ENCODE data around the gene E2F4.

The E2F4 gene

GRCh38 chr16:67157106-67157748 lies 34.7 kb upstream of the E2F4 start:
- Histone ChIP-seq H3K9ac (ENCODE audit: low read length) (no peak overlapping the region), H3K4ac (ENCODE audit: low read depth, low read length) (no peak overlapping the region), H3K27me3 (ENCODE audit: insufficient read depth, low read length, poor library complexity) (peaks cover 56% of the 10 kb centered on the region), H3K23ac (ENCODE audit: low read length) (no peak overlapping the region), H3K79me2 (ENCODE audit: control insufficient read depth, insufficient read depth, low read length) (no peaks in the 10 kb centered on the region), H4K5ac (ENCODE audit: low read length) (no peak overlapping the region), H2AK5ac (ENCODE audit: low read length) (no peak overlapping the region), H3K36me3 (ENCODE audit: control insufficient read depth, insufficient read depth, low read length) (no peaks in the 10 kb centered on the region), H3K4me2 (ENCODE audit: low read length) (no peak overlapping the region), H2BK15ac (replicated peaks; ENCODE audit: low read depth) (no peak overlapping the region), H3K79me1 (ENCODE audit: low read length) (no peaks in the 10 kb centered on the region), H3K27ac (ENCODE audit: low read depth, low read length) (no peak overlapping the region), H3K56ac (ENCODE audit: low read length) (no peak overlapping the region), H4K8ac (ENCODE audit: low read depth, low read length) (no peak overlapping the region), H2BK120ac (ENCODE audit: low read depth, low read length) (no peak overlapping the region), H2BK5ac (ENCODE audit: low read length) (no peak overlapping the region), H3K4me3 (ENCODE audit: low read length) (no peak overlapping the region), H3K18ac (ENCODE audit: low read length) (no peak overlapping the region), H3K4me1 (ENCODE audit: control insufficient read depth, low read depth, low read length) (no peaks in the 10 kb centered on the region)
- WGBS (ENCODE audit: extremely low coverage, insufficient coverage, low lambda C conversion rate): no CpG with 5 or more reads among the region's 7 CpGs
- no peak for DNase-seq

- no peak for DNase-seq
- Histone ChIP-seq H2BK120ac (ENCODE audit: low read depth, low read length) (no peak overlapping the region), H3K79me1 (ENCODE audit: low read length) (no peaks in the 10 kb centered on the region), H3K4me2 (ENCODE audit: low read length) (no peak overlapping the region), H3K4me1 (ENCODE audit: control insufficient read depth, low read depth, low read length) (no peaks in the 10 kb centered on the region), H2BK15ac (replicated peaks; ENCODE audit: low read depth) (no peak overlapping the region), H3K18ac (ENCODE audit: low read length) (no peak overlapping the region), H3K79me2 (ENCODE audit: control insufficient read depth, insufficient read depth, low read length) (no peaks in the 10 kb centered on the region), H3K23ac (ENCODE audit: low read length) (no peak overlapping the region), H3K56ac (ENCODE audit: low read length) (no peak overlapping the region), H3K4ac (ENCODE audit: low read depth, low read length) (no peak overlapping the region), H2AK5ac (ENCODE audit: low read length) (no peak overlapping the region), H3K27ac (ENCODE audit: low read depth, low read length) (no peak overlapping the region), H3K27me3 (ENCODE audit: insufficient read depth, low read length, poor library complexity) (peaks cover 60% of the 10 kb centered on the region), H3K9ac (ENCODE audit: low read length) (no peak overlapping the region), H3K4me3 (ENCODE audit: low read length) (no peak overlapping the region), H4K5ac (ENCODE audit: low read length) (no peak overlapping the region), H2BK5ac (ENCODE audit: low read length) (no peak overlapping the region), H3K36me3 (ENCODE audit: control insufficient read depth, insufficient read depth, low read length) (no peaks in the 10 kb centered on the region), H4K8ac (ENCODE audit: low read depth, low read length) (no peak overlapping the region)
- WGBS (ENCODE audit: extremely low coverage, insufficient coverage, low lambda C conversion rate): no CpG with 5 or more reads among the region's 7 CpGs
Measured at GRCh38 chr16:67157892-67158635, 33.9 kb upstream of the E2F4 start.

GRCh38 chr16:67158637-67159600 lies 33.0 kb upstream of the E2F4 start:
- Histone ChIP-seq H3K27me3 (ENCODE audit: insufficient read depth, low read length, poor library complexity) (peaks cover 61% of the 10 kb centered on the region), H4K5ac (ENCODE audit: low read length) (no peak overlapping the region), H3K9ac (ENCODE audit: low read length) (peak overlapping the region; percentile 65), H3K4ac (ENCODE audit: low read depth, low read length) (no peak overlapping the region), H3K4me2 (ENCODE audit: low read length) (peak overlapping the region; percentile 55), H3K27ac (ENCODE audit: low read depth, low read length) (no peak overlapping the region), H3K4me1 (ENCODE audit: control insufficient read depth, low read depth, low read length) (no peaks in the 10 kb centered on the region), H3K36me3 (ENCODE audit: control insufficient read depth, insufficient read depth, low read length) (no peaks in the 10 kb centered on the region), H2BK5ac (ENCODE audit: low read length) (no peak overlapping the region), H3K56ac (ENCODE audit: low read length) (peak overlapping the region; percentile 80), H3K79me2 (ENCODE audit: control insufficient read depth, insufficient read depth, low read length) (no peaks in the 10 kb centered on the region), H4K8ac (ENCODE audit: low read depth, low read length) (no peak overlapping the region), H3K79me1 (ENCODE audit: low read length) (no peaks in the 10 kb centered on the region), H3K4me3 (ENCODE audit: low read length) (peak overlapping the region; percentile 37), H2BK15ac (replicated peaks; ENCODE audit: low read depth) (no peak overlapping the region), H3K18ac (ENCODE audit: low read length) (no peak overlapping the region), H2AK5ac (ENCODE audit: low read length) (no peak overlapping the region), H2BK120ac (ENCODE audit: low read depth, low read length) (no peak overlapping the region), H3K23ac (ENCODE audit: low read length) (no peak overlapping the region)
- no CpG with 5 or more reads among the region's 34 CpGs for WGBS (ENCODE audit: extremely low coverage, insufficient coverage, low lambda C conversion rate)
- peak; percentile 32 for DNase-seq

- H3K27me3 ChIP-seq (ENCODE audit: insufficient read depth, low read length, poor library complexity): peaks cover 65% of the 10 kb centered on the region
- H3K4me1 ChIP-seq (ENCODE audit: control insufficient read depth, low read depth, low read length): no peaks in the 10 kb centered on the region
- H3K79me2 ChIP-seq (ENCODE audit: control insufficient read depth, insufficient read depth, low read length): no peaks in the 10 kb centered on the region
- DNase-seq: peak; percentile 34
- H4K5ac ChIP-seq (ENCODE audit: low read length): no peak overlapping the region
- no peaks in the 10 kb centered on the region for H3K36me3 ChIP-seq (ENCODE audit: control insufficient read depth, insufficient read depth, low read length)
- no peak overlapping the region for H2BK120ac ChIP-seq (ENCODE audit: low read depth, low read length)
- H4K8ac ChIP-seq (ENCODE audit: low read depth, low read length): no peak overlapping the region
- no peak overlapping the region for H3K56ac ChIP-seq (ENCODE audit: low read length)
- H3K27ac ChIP-seq (ENCODE audit: low read depth, low read length): no peak overlapping the region
- no peak overlapping the region for H3K18ac ChIP-seq (ENCODE audit: low read length)
- H3K23ac ChIP-seq (ENCODE audit: low read length): no peak overlapping the region
- no peak overlapping the region for H3K9ac ChIP-seq (ENCODE audit: low read length)
- H2AK5ac ChIP-seq (ENCODE audit: low read length): no peak overlapping the region
- H2BK15ac ChIP-seq (replicated peaks; ENCODE audit: low read depth): no peak overlapping the region
- H2BK5ac ChIP-seq (ENCODE audit: low read length): no peak overlapping the region
- no peak overlapping the region for H3K4me3 ChIP-seq (ENCODE audit: low read length)
- H3K4ac ChIP-seq (ENCODE audit: low read depth, low read length): no peak overlapping the region
- no peak overlapping the region for H3K4me2 ChIP-seq (ENCODE audit: low read length)
- no peaks in the 10 kb centered on the region for H3K79me1 ChIP-seq (ENCODE audit: low read length)
- WGBS (ENCODE audit: extremely low coverage, insufficient coverage, low lambda C conversion rate): no CpG with 5 or more reads among the region's 25 CpGs
Measured at GRCh38 chr16:67161595-67162058, 30.3 kb upstream of the E2F4 start.

GRCh38 chr16:67162506-67163163 lies 29.3 kb upstream of the E2F4 start:
- WGBS (ENCODE audit: extremely low coverage, insufficient coverage, low lambda C conversion rate): no CpG with 5 or more reads among the region's 44 CpGs
- DNase-seq: peak; percentile 26

More at GRCh38 chr16:67162506-67163163, 29.3 kb upstream of the E2F4 start:
- peak overlapping the region; percentile 70 for H3K56ac ChIP-seq (ENCODE audit: low read length)
- no peak overlapping the region for H3K18ac ChIP-seq (ENCODE audit: low read length)
- H3K27ac ChIP-seq (ENCODE audit: low read depth, low read length): no peak overlapping the region
- no peak overlapping the region for H2AK5ac ChIP-seq (ENCODE audit: low read length)
- H2BK15ac ChIP-seq (replicated peaks; ENCODE audit: low read depth): no peak overlapping the region
- H3K4me2 ChIP-seq (ENCODE audit: low read length): peak overlapping the region; percentile 78
- H3K36me3 ChIP-seq (ENCODE audit: control insufficient read depth, insufficient read depth, low read length): no peaks in the 10 kb centered on the region
- H3K79me2 ChIP-seq (ENCODE audit: control insufficient read depth, insufficient read depth, low read length): no peaks in the 10 kb centered on the region
- H2BK5ac ChIP-seq (ENCODE audit: low read length): no peak overlapping the region
- H4K8ac ChIP-seq (ENCODE audit: low read depth, low read length): no peak overlapping the region
- no peak overlapping the region for H3K4ac ChIP-seq (ENCODE audit: low read depth, low read length)
- no peaks in the 10 kb centered on the region for H3K79me1 ChIP-seq (ENCODE audit: low read length)
- no peak overlapping the region for H3K4me3 ChIP-seq (ENCODE audit: low read length)
- H2BK120ac ChIP-seq (ENCODE audit: low read depth, low read length): no peak overlapping the region
- no peak overlapping the region for H3K23ac ChIP-seq (ENCODE audit: low read length)
- H3K27me3 ChIP-seq (ENCODE audit: insufficient read depth, low read length, poor library complexity): peaks cover 65% of the 10 kb centered on the region
- H3K4me1 ChIP-seq (ENCODE audit: control insufficient read depth, low read depth, low read length): no peaks in the 10 kb centered on the region
- peak overlapping the region; percentile 32 for H3K9ac ChIP-seq (ENCODE audit: low read length)
- no peak overlapping the region for H4K5ac ChIP-seq (ENCODE audit: low read length)

Data from mesendoderm (in vitro differentiated cells).